H9 (cell line): ENCODE data around the gene SERPINA9. TPM values are rescaled to one million over a fixed set of nuclear protein-coding genes. Genes with fewer than 3 reads are reported as not detected.

ENCODE experiments used
- DNase-seq: peaks from one replicate; pipeline ENCODE4 v3.0.0-alpha.2; 2017
- H2AFZ ChIP-seq: one replicate; pipeline ENCODE4 v1.6.1; 2013; ENCODE audit warnings: mild to moderate bottlenecking, low read length, control low read depth, moderate library complexity
- H2AK5ac ChIP-seq: 2 replicates; pipeline ENCODE4 v1.6.1; 2013; ENCODE audit warnings: low read length, control low read depth, mixed read lengths; ENCODE audit not compliant: insufficient read length
- H2BK120ac ChIP-seq: one replicate; pipeline ENCODE4 v1.6.1; 2013; ENCODE audit warnings: low read depth, mild to moderate bottlenecking, low read length, control low read depth, inconsistent platforms; ENCODE audit not compliant: poor library complexity, severe bottlenecking
- H2BK12ac ChIP-seq: 2 replicates; pipeline ENCODE4 v1.6.1; 2013; ENCODE audit warnings: low read length, control low read depth, mixed read lengths, low read depth; ENCODE audit not compliant: insufficient read length
- H2BK15ac ChIP-seq: 2 replicates; pipeline ENCODE4 v1.6.1; 2013; ENCODE audit warnings: low read depth, low read length, control low read depth
- H2BK20ac ChIP-seq: one replicate; pipeline ENCODE4 v1.6.1; 2013; ENCODE audit warnings: low read depth, mild to moderate bottlenecking, low read length, control low read depth, inconsistent platforms; ENCODE audit not compliant: poor library complexity, severe bottlenecking
- H2BK5ac ChIP-seq: 2 replicates; pipeline ENCODE4 v1.6.1; 2013; ENCODE audit warnings: low read length, control low read depth, mixed read lengths; ENCODE audit not compliant: insufficient read length
- H3K14ac ChIP-seq: 2 replicates; pipeline ENCODE4 v1.6.1; 2013; ENCODE audit warnings: low read length, control low read depth; ENCODE audit not compliant: insufficient read depth
- H3K18ac ChIP-seq: 2 replicates; pipeline ENCODE4 v1.6.1; 2013; ENCODE audit warnings: low read depth, mild to moderate bottlenecking, mixed read lengths, low read length, control low read depth; ENCODE audit not compliant: insufficient read length
- H3K23ac ChIP-seq: 2 replicates; pipeline ENCODE4 v1.6.1; 2013; ENCODE audit warnings: low read length, control low read depth, mixed read lengths, low read depth; ENCODE audit not compliant: insufficient read length
- H3K23me2 ChIP-seq: 2 replicates; pipeline ENCODE4 v1.6.1; 2013; ENCODE audit warnings: low read depth, mild to moderate bottlenecking, mixed read lengths, low read length, control low read depth; ENCODE audit not compliant: insufficient read length, poor library complexity, severe bottlenecking
- H3K27ac ChIP-seq: 2 replicates; pipeline ENCODE4 v1.5.1; 2013; ENCODE audit warnings: low read length, control low read depth, mixed read lengths, low read depth; ENCODE audit not compliant: insufficient read length
- H3K27me3 ChIP-seq: 2 replicates; pipeline ENCODE4 v1.6.1; 2013; ENCODE audit warnings: low read length, control low read depth, inconsistent platforms; ENCODE audit not compliant: insufficient read depth
- H3K4ac ChIP-seq: 2 replicates; pipeline ENCODE4 v1.6.1; 2013; ENCODE audit warnings: low read depth, mild to moderate bottlenecking, control low read depth, inconsistent platforms, low read length, moderate library complexity
- H3K4me1 ChIP-seq: 2 replicates; pipeline ENCODE4 v1.6.1; 2013; ENCODE audit warnings: low read length, control low read depth, inconsistent platforms; ENCODE audit not compliant: insufficient read depth
- H3K4me2 ChIP-seq: 2 replicates; pipeline ENCODE4 v1.6.1; 2013; ENCODE audit warnings: low read length, control low read depth, mixed read lengths; ENCODE audit not compliant: insufficient read length, insufficient read depth
- H3K56ac ChIP-seq: 2 replicates; pipeline ENCODE4 v1.6.1; 2013; ENCODE audit warnings: low read depth, mild to moderate bottlenecking, mixed read lengths, low read length, control low read depth; ENCODE audit not compliant: insufficient read length
- H3K79me1 ChIP-seq: 2 replicates; pipeline ENCODE4 v1.6.1; 2013; ENCODE audit warnings: low read depth, mild to moderate bottlenecking, moderate library complexity, low read length, control low read depth, inconsistent platforms; ENCODE audit not compliant: insufficient read depth, poor library complexity, severe bottlenecking
- H3K79me2 ChIP-seq: 2 replicates; pipeline ENCODE4 v1.6.1; 2013; ENCODE audit warnings: low read length, control low read depth, inconsistent platforms; ENCODE audit not compliant: insufficient read depth
- H3K9ac ChIP-seq: 2 replicates; pipeline ENCODE4 v1.6.1; 2013; ENCODE audit warnings: low read length, control low read depth, mixed read lengths; ENCODE audit not compliant: insufficient read length; ENCODE audit errors: extremely low read depth
- H3K9me3 ChIP-seq: one replicate; pipeline ENCODE4 v1.6.1; 2013; ENCODE audit warnings: low read depth, low read length, inconsistent platforms; ENCODE audit not compliant: control insufficient read depth
- H3T11ph ChIP-seq: one replicate; pipeline ENCODE4 v1.6.1; 2013; ENCODE audit warnings: mild to moderate bottlenecking, low read length, control low read depth, inconsistent platforms
- H4K20me1 ChIP-seq: one replicate; pipeline ENCODE4 v1.6.1; 2013; ENCODE audit not compliant: control insufficient read depth, insufficient read length, insufficient read depth
- H4K5ac ChIP-seq: 2 replicates; pipeline ENCODE4 v1.6.1; 2013; ENCODE audit warnings: low read depth, mild to moderate bottlenecking, mixed read lengths, low read length, control low read depth; ENCODE audit not compliant: insufficient read length
- H4K8ac ChIP-seq: replicated peaks from 2 replicates; pipeline ENCODE4 v1.6.1; 2013; ENCODE audit warnings: low read length, control low read depth, mixed read lengths, low read depth; ENCODE audit not compliant: insufficient read length
- H4K91ac ChIP-seq: 2 replicates; pipeline ENCODE4 v1.6.1; 2013; ENCODE audit warnings: low read depth, mild to moderate bottlenecking, moderate library complexity, mixed read lengths, low read length, control low read depth; ENCODE audit not compliant: insufficient read length
- H3K27ac Mint-ChIP-seq, 3 experiments: 2 replicates in 2 of 3; 3 replicates in 1 of 3; pipeline ENCODE4 v1.8.0; 2020 to 2021; ENCODE audit warnings: mixed read lengths in 3 of 3, mild to moderate bottlenecking in 1 of 3, moderate library complexity in 1 of 3
- H3K27me3 Mint-ChIP-seq: 2 replicates; pipeline ENCODE4 v1.8.0; 2021; ENCODE audit warnings: low read depth, mild to moderate bottlenecking, moderate library complexity, mixed read lengths
- H3K36me3 Mint-ChIP-seq, 3 experiments: 2 replicates in 2 of 3; 3 replicates in 1 of 3; pipeline ENCODE4 v1.8.0; 2020 to 2021; ENCODE audit warnings: low read depth in 3 of 3, mixed read lengths in 3 of 3; ENCODE audit not compliant: insufficient read depth in 1 of 3
- H3K4me1 Mint-ChIP-seq, 2 experiments: 2 replicates each; pipeline ENCODE4 v1.8.0; 2020; ENCODE audit warnings: mixed read lengths in 2 of 2
- H3K4me3 Mint-ChIP-seq, 2 experiments: 2 replicates in 1 of 2; 3 replicates in 1 of 2; pipeline ENCODE4 v1.8.0; 2020 to 2021; ENCODE audit warnings: mild to moderate bottlenecking in 2 of 2, mixed read lengths in 2 of 2, moderate library complexity in 1 of 2
- H3K9me3 Mint-ChIP-seq, 2 experiments: 2 replicates in 1 of 2; 3 replicates in 1 of 2; pipeline ENCODE4 v1.8.0; 2020; ENCODE audit warnings: mild to moderate bottlenecking in 2 of 2, mixed read lengths in 2 of 2, moderate library complexity in 1 of 2
- WGBS: extraction: QIAGEN DNeasy Blood & Tissue Kit; methylation state at CpG from one replicate; pipeline ENCODE4 v1.1.7; 2013; ENCODE audit warnings: missing lambda C conversion rate, low lambda C conversion rate, mixed read lengths; ENCODE audit not compliant: insufficient read length; ENCODE audit errors: extremely low coverage; 5-methylcytosine and 5-hydroxymethylcytosine counted together
- total RNA-seq: library from RNA; stranded (reverse); gene quantifications from 2 replicates; pipeline ENCODE4 v1.2.1, GENCODE V29; 2021
- TF ChIP-seq, protein P1 (sequence below): fragments of 200-600 bp; sonication (generic); conservative IDR thresholded peaks from 3 replicates; pipeline ENCODE4 v1.8.0; 2021; ENCODE audit warnings: antibody characterized with exemption, mild to moderate bottlenecking

Gene SERPINA9
- total RNA-seq, 1 experiment from 2014 or later, result not detected

DNA sequence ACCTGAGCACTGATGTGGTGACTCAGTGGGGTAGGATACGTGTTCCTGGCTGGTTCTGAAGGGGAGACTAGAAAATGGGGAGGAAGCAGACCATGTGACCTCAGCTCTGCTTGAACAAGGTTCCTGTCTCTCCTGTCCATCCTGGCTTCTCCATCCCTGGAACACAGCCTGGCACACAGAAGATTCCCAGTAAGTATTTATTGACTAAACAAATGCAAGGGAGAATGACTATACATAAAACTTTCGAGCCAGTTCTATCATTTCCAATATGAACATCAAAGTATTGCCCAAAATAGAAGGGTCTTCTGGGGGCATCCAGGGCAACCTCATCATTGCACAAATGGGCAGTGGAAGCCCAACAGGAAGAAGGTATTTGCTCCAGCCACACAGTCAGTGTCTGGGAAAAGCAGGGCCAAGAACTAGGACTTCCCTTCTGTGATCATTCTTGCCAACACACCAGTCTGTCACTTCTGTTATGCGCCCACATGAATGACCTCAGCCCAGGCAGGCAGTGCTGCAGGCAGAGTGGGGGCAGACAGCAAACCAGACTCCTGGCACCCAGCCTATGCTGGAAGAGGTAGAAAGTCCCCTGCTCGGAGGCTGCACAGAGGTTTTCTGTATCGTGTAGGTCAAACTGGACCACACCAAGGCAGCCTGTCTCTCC lies 5.6 kb upstream of the SERPINA9 start:
- no peak overlapping the region for H4K91ac ChIP-seq
- no peak overlapping the region for H3T11ph ChIP-seq
- H3K79me1 ChIP-seq, result no peaks in the 10 kb centered on the region
- WGBS, result no CpG with 5 or more reads among the region's 5 CpGs
- no peak overlapping the region for H2BK5ac ChIP-seq
- no peak for DNase-seq
- H2BK12ac ChIP-seq, result no peak overlapping the region
- Mint-ChIP-seq H3K36me3 (peaks cover 3 to 18% (median 10%) of the 10 kb centered on the region in 3 experiments; a peak in 5 of 7 replicates), H3K27me3 (peaks cover 3% of the 10 kb centered on the region; the same call in 1 of the 2 replicates), H3K4me3 (no peak overlapping the region), H3K9me3 (peaks cover 22 to 23% of the 10 kb centered on the region in 2 experiments), H3K4me1 (peaks cover 4 to 9% of the 10 kb centered on the region in 2 experiments), H3K27ac (no peak overlapping the region)
- H3K56ac ChIP-seq, result no peak overlapping the region
- no peak overlapping the region for H2BK120ac ChIP-seq
- H4K5ac ChIP-seq, result no peak overlapping the region
- H3K4me1 ChIP-seq, result no peaks in the 10 kb centered on the region; the same call in 1 of the 2 replicates
- no peak overlapping the region for H2AK5ac ChIP-seq
- H3K27me3 ChIP-seq, result no peaks in the 10 kb centered on the region
- no peak overlapping the region for H3K23ac ChIP-seq
- TF ChIP-seq, protein P1, sequence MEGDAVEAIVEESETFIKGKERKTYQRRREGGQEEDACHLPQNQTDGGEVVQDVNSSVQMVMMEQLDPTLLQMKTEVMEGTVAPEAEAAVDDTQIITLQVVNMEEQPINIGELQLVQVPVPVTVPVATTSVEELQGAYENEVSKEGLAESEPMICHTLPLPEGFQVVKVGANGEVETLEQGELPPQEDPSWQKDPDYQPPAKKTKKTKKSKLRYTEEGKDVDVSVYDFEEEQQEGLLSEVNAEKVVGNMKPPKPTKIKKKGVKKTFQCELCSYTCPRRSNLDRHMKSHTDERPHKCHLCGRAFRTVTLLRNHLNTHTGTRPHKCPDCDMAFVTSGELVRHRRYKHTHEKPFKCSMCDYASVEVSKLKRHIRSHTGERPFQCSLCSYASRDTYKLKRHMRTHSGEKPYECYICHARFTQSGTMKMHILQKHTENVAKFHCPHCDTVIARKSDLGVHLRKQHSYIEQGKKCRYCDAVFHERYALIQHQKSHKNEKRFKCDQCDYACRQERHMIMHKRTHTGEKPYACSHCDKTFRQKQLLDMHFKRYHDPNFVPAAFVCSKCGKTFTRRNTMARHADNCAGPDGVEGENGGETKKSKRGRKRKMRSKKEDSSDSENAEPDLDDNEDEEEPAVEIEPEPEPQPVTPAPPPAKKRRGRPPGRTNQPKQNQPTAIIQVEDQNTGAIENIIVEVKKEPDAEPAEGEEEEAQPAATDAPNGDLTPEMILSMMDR, result no peak
- H3K27ac ChIP-seq, result no peak overlapping the region
- H2BK15ac ChIP-seq, result no peak overlapping the region
- no peaks in the 10 kb centered on the region for H3K79me2 ChIP-seq
- H3K9ac ChIP-seq, result no peak overlapping the region
- no peak overlapping the region for H2AFZ ChIP-seq
- H3K23me2 ChIP-seq, result no peaks in the 10 kb centered on the region
- no peaks in the 10 kb centered on the region for H4K20me1 ChIP-seq
- no peak overlapping the region for H3K4me2 ChIP-seq
- H3K4ac ChIP-seq, result no peak overlapping the region
- no peak overlapping the region for H3K14ac ChIP-seq
- H3K9me3 ChIP-seq, result no peaks in the 10 kb centered on the region
- no peak overlapping the region for H2BK20ac ChIP-seq
- no peak overlapping the region for H4K8ac ChIP-seq
- H3K18ac ChIP-seq, result no peak overlapping the region
